ENCODE results near the gene GKAP1.

DNA sequence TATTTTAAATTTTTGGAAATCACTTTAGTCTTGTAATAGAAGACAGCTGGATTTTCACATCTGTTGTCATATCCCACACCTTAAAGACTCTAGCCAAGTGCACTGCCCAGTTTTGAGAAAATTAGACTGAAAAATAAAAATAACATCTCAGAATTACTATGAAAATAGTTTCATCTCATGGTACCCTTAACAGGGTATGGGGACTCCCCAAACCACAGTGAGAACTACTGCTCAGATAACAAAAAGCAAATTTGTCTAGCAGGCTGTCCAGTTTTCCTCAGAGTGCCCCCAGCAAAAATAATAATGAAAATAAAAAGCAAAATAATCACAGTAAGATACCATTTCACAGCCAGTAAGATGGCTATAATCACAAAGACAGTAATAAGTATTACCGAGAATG, 116.3 kb downstream of the GKAP1 start:
- TF ChIP-seq HDAC1 (CRISPR knock-in tag; IDR thresholded peaks at IDR 0.05) = no peak
- TF ChIP-seq FOXA1 (IDR thresholded peaks at IDR 0.05) = no peak
- TF ChIP-seq FOXA1 (CRISPR knock-in tag; IDR thresholded peaks at IDR 0.05) = no peak
- TF ChIP-seq, protein P1, sequence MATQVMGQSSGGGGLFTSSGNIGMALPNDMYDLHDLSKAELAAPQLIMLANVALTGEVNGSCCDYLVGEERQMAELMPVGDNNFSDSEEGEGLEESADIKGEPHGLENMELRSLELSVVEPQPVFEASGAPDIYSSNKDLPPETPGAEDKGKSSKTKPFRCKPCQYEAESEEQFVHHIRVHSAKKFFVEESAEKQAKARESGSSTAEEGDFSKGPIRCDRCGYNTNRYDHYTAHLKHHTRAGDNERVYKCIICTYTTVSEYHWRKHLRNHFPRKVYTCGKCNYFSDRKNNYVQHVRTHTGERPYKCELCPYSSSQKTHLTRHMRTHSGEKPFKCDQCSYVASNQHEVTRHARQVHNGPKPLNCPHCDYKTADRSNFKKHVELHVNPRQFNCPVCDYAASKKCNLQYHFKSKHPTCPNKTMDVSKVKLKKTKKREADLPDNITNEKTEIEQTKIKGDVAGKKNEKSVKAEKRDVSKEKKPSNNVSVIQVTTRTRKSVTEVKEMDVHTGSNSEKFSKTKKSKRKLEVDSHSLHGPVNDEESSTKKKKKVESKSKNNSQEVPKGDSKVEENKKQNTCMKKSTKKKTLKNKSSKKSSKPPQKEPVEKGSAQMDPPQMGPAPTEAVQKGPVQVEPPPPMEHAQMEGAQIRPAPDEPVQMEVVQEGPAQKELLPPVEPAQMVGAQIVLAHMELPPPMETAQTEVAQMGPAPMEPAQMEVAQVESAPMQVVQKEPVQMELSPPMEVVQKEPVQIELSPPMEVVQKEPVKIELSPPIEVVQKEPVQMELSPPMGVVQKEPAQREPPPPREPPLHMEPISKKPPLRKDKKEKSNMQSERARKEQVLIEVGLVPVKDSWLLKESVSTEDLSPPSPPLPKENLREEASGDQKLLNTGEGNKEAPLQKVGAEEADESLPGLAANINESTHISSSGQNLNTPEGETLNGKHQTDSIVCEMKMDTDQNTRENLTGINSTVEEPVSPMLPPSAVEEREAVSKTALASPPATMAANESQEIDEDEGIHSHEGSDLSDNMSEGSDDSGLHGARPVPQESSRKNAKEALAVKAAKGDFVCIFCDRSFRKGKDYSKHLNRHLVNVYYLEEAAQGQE (IDR thresholded peaks at IDR 0.05; ENCODE audit: borderline replicate concordance in 1 of 2, low read depth in 1 of 2, low read length in 2 of 2) = no peak
- TF ChIP-seq, protein P2, sequence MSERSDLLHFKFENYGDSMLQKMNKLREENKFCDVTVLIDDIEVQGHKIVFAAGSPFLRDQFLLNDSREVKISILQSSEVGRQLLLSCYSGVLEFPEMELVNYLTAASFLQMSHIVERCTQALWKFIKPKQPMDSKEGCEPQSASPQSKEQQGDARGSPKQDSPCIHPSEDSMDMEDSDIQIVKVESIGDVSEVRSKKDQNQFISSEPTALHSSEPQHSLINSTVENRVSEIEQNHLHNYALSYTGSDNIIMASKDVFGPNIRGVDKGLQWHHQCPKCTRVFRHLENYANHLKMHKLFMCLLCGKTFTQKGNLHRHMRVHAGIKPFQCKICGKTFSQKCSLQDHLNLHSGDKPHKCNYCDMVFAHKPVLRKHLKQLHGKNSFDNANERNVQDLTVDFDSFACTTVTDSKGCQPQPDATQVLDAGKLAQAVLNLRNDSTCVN (CRISPR knock-in tag; IDR thresholded peaks at IDR 0.05; ENCODE audit: borderline replicate concordance) = no peak
- TF ChIP-seq, protein P3, sequence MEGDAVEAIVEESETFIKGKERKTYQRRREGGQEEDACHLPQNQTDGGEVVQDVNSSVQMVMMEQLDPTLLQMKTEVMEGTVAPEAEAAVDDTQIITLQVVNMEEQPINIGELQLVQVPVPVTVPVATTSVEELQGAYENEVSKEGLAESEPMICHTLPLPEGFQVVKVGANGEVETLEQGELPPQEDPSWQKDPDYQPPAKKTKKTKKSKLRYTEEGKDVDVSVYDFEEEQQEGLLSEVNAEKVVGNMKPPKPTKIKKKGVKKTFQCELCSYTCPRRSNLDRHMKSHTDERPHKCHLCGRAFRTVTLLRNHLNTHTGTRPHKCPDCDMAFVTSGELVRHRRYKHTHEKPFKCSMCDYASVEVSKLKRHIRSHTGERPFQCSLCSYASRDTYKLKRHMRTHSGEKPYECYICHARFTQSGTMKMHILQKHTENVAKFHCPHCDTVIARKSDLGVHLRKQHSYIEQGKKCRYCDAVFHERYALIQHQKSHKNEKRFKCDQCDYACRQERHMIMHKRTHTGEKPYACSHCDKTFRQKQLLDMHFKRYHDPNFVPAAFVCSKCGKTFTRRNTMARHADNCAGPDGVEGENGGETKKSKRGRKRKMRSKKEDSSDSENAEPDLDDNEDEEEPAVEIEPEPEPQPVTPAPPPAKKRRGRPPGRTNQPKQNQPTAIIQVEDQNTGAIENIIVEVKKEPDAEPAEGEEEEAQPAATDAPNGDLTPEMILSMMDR (CRISPR knock-in tag; IDR thresholded peaks at IDR 0.05) = no peak

Data from HepG2 (cell line).